Adipocyte (in vitro differentiated cells): Measurements from ENCODE around the gene ZACN.

Experiments used
- DNase-seq: peaks from one replicate; pipeline ENCODE4 v3.0.0-alpha.2; 2015; ENCODE audit warnings: low read depth
- H3K27me3 ChIP-seq: replicated peaks from 2 replicates; pipeline ENCODE4 v1.7.0; 2013; ENCODE audit warnings: mild to moderate bottlenecking, low read length, moderate library complexity; ENCODE audit not compliant: control insufficient read depth, insufficient read depth
- H3K36me3 ChIP-seq: 2 replicates; pipeline ENCODE4 v1.7.0; 2013; ENCODE audit warnings: low read length, mild to moderate bottlenecking, moderate library complexity; ENCODE audit not compliant: control insufficient read depth, insufficient read depth, severe bottlenecking
- H3K4me1 ChIP-seq: 2 replicates; pipeline ENCODE4 v1.7.0; 2013; ENCODE audit warnings: mild to moderate bottlenecking, low read length, moderate library complexity; ENCODE audit not compliant: control insufficient read depth, insufficient read depth
- H3K4me3 ChIP-seq: 2 replicates; pipeline ENCODE4 v1.7.0; 2013; ENCODE audit warnings: mild to moderate bottlenecking, low read length, moderate library complexity
- H3K9ac ChIP-seq: 2 replicates; pipeline ENCODE4 v1.7.0; 2013; ENCODE audit warnings: mild to moderate bottlenecking, low read length, moderate library complexity
- H3K9me3 ChIP-seq: 2 replicates; pipeline ENCODE4 v1.7.0; 2013; ENCODE audit warnings: mild to moderate bottlenecking, low read length, moderate library complexity; ENCODE audit not compliant: control insufficient read depth

Gene ZACN

GRCh38 chr17:76085066-76085730, 6.2 kb downstream of the ZACN start:
- H3K36me3 ChIP-seq = peaks cover 71% of the 10 kb centered on the region

GRCh38 chr17:76085731-76086366, 6.9 kb downstream of the ZACN start:
- H3K36me3 ChIP-seq = peaks cover 77% of the 10 kb centered on the region
- no peak overlapping the region for H3K9ac ChIP-seq
- H3K4me3 ChIP-seq = no peak overlapping the region
- H3K4me1 ChIP-seq = no peaks in the 10 kb centered on the region
- no peaks in the 10 kb centered on the region for H3K9me3 ChIP-seq
- no peaks in the 10 kb centered on the region for H3K27me3 ChIP-seq
- DNase-seq = no peak

More at GRCh38 chr17:76085066-76085730, 6.2 kb downstream of the ZACN start:
- no peak overlapping the region for H3K4me3 ChIP-seq
- no peaks in the 10 kb centered on the region for H3K9me3 ChIP-seq
- DNase-seq = no peak
- H3K27me3 ChIP-seq = no peaks in the 10 kb centered on the region
- H3K4me1 ChIP-seq = no peaks in the 10 kb centered on the region
- H3K9ac ChIP-seq = no peak overlapping the region

GRCh38 chr17:76086384-76086783, 7.4 kb downstream of the ZACN start:
- no peaks in the 10 kb centered on the region for H3K27me3 ChIP-seq
- no peak overlapping the region for H3K4me3 ChIP-seq
- H3K36me3 ChIP-seq = peaks cover 82% of the 10 kb centered on the region
- no peak overlapping the region for H3K9ac ChIP-seq
- no peaks in the 10 kb centered on the region for H3K9me3 ChIP-seq
- H3K4me1 ChIP-seq = no peaks in the 10 kb centered on the region
- no peak for DNase-seq

GRCh38 chr17:76087531-76087930, 8.5 kb downstream of the ZACN start:
- no peak overlapping the region for H3K4me3 ChIP-seq
- DNase-seq = no peak
- no peaks in the 10 kb centered on the region for H3K27me3 ChIP-seq
- H3K4me1 ChIP-seq = no peaks in the 10 kb centered on the region
- peaks cover 87% of the 10 kb centered on the region for H3K36me3 ChIP-seq
- no peaks in the 10 kb centered on the region for H3K9me3 ChIP-seq
- no peak overlapping the region for H3K9ac ChIP-seq

- DNase-seq = no peak
- Histone ChIP-seq H3K9me3 (no peaks in the 10 kb centered on the region), H3K36me3 (peaks cover 91% of the 10 kb centered on the region), H3K9ac (no peak overlapping the region), H3K27me3 (no peaks in the 10 kb centered on the region), H3K4me3 (no peak overlapping the region), H3K4me1 (no peaks in the 10 kb centered on the region)
Measured at GRCh38 chr17:76088041-76088867, 9.3 kb downstream of the ZACN start.

- Histone ChIP-seq H3K4me1 (no peaks in the 10 kb centered on the region), H3K9ac (no peak overlapping the region), H3K9me3 (no peaks in the 10 kb centered on the region), H3K36me3 (peaks cover 91% of the 10 kb centered on the region), H3K27me3 (no peaks in the 10 kb centered on the region), H3K4me3 (no peak overlapping the region)
- DNase-seq = no peak
Measured at GRCh38 chr17:76088868-76089576, 10.0 kb downstream of the ZACN start.

- H3K4me3 ChIP-seq = no peak overlapping the region
- no peaks in the 10 kb centered on the region for H3K9me3 ChIP-seq
- no peaks in the 10 kb centered on the region for H3K27me3 ChIP-seq
- H3K36me3 ChIP-seq = peaks cover 87% of the 10 kb centered on the region
- H3K9ac ChIP-seq = no peak overlapping the region
- H3K4me1 ChIP-seq = no peaks in the 10 kb centered on the region
- no peak for DNase-seq
Measured at GRCh38 chr17:76089680-76090516, 10.9 kb downstream of the ZACN start.

- Histone ChIP-seq H3K9me3 (no peaks in the 10 kb centered on the region), H3K27me3 (no peaks in the 10 kb centered on the region), H3K4me1 (no peaks in the 10 kb centered on the region), H3K9ac (no peak overlapping the region), H3K4me3 (no peak overlapping the region), H3K36me3 (peaks cover 82% of the 10 kb centered on the region)
- DNase-seq = no peak
Measured at GRCh38 chr17:76090517-76091129, 11.6 kb downstream of the ZACN start.

- Histone ChIP-seq H3K4me3 (no peak overlapping the region), H3K27me3 (no peaks in the 10 kb centered on the region), H3K4me1 (no peaks in the 10 kb centered on the region), H3K9me3 (no peaks in the 10 kb centered on the region), H3K36me3 (peaks cover 80% of the 10 kb centered on the region), H3K9ac (no peak overlapping the region)
- no peak for DNase-seq
Measured at GRCh38 chr17:76091526-76092286, 12.7 kb downstream of the ZACN start.
